NCI-H1417 treated with DMSO at 0.1 percent for 48 hours (cell line): Measurements from ENCODE around the gene C1orf167.

Experiments
- DNase-seq: peaks from one replicate; lab custom pipeline; 2025; lab: John Stamatoyannopoulos, UW

The C1orf167 gene

DNA sequence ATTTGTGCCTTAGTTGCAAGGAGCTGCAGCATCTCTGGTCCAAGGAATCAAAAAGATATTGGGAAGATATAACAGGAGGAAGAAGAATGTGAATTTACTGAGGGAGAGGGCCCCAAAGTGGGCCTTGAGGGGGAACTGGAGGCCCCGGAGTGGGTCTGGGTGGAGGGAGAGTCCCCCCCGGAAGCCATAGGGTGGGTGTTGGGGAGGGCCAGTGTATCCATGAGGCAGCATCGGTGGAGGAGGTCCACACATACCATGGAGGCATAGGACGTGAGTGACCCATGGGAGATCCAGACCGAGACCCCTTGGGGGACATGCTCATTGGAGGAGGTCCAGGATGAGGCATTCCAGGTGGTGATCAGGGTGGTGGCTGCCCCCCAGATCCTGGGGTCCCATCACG lies 708 bp upstream of the C1orf167 start:
- no peak for DNase-seq

DNA sequence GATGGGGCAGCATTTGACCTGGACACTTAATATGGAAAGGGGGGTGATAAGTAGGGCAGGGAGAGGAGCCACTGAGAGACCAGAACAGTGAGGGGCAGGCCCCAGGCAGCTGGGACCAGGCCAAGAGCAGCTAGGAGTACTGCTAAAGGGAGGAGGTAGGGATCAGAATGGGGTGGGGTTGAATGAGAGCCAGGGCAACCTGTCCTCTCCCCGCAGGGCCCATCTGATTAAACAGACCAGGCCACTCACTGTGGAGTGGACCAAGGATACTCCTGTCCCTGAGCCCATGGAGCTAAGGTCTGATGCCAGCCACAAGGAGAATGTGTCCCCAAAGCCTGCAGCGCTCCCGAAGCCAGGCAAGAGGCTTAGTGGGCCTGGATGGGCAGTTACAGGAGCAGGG lies 2.1 kb downstream of the C1orf167 start:
- no peak for DNase-seq

DNA sequence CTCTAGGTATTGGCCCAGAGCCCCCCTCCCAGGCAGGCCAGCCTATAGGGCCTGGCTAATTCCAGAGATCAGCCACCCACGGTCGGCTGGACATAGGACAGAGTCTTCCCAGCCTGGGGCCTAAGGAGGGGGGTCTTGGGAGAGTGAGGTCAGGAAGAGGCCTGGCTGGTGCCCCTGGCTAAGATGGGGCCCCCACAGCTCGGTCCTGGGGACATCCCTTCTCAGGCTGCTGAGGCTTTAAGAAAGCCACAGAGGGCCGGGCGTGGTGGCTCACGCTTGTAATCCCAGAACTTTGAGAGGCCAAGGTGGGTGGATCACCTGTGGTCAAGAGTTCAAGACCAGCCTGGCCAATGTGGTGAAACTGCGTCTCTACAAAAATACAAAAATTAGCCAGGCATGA lies 2.5 kb downstream of the C1orf167 start:
- no peak for DNase-seq

DNA sequence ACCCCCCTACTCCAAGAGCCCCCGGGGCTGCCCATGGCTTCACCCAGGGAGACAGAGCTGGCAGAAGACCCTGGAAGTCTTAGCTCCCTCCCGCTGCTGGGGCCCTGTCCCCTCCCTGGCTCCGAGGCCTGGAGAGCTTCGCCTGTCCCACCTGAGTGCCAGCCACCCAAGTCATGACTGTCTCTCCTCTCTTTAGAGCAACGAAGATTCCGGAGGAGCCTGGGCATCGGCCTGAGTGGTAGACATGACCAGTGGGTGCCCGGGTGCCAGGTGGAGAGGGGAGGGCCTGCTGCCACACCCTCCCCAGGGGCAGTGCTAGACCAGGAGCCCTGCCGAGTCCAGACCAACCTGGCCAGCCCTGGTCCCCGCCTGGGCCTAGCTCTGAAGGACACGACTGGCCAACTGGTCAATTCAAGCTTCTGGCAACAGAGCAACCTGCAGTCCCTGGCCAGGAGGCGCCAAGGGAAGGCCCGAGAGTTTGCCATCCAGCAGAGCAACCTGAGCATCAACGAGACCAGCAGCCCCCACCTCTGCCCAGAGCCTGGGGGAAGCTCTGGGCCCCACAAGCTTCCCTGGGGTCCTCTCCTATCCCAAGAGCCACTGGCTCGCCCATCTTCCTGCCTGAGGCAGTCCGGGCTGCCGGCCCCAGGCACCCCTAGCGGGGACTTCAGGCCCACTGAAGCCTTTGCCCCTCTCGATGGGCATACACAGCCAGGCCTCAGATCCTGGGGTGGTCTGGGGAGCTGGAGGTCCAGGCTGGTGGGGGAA lies 3.9 kb downstream of the C1orf167 start:
- no peak for DNase-seq

DNA sequence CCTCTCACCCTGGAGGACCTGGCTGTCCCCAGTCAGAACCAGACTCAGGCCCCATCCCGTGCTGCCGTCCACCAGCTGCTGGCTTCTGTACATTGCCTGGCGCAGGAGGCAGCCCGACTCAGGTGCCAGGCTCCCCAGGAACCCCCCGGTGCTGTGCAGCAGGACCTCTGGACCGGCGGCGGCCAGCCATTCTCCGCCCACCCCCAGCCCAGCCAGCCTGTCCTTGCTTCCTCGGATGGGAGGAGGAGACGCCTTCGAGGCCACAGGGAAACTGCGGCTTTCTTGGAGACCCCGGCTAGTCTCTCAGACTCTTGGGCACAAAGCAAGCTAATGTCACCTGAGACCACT lies 4.4 kb downstream of the C1orf167 start:
- no peak for DNase-seq

DNA sequence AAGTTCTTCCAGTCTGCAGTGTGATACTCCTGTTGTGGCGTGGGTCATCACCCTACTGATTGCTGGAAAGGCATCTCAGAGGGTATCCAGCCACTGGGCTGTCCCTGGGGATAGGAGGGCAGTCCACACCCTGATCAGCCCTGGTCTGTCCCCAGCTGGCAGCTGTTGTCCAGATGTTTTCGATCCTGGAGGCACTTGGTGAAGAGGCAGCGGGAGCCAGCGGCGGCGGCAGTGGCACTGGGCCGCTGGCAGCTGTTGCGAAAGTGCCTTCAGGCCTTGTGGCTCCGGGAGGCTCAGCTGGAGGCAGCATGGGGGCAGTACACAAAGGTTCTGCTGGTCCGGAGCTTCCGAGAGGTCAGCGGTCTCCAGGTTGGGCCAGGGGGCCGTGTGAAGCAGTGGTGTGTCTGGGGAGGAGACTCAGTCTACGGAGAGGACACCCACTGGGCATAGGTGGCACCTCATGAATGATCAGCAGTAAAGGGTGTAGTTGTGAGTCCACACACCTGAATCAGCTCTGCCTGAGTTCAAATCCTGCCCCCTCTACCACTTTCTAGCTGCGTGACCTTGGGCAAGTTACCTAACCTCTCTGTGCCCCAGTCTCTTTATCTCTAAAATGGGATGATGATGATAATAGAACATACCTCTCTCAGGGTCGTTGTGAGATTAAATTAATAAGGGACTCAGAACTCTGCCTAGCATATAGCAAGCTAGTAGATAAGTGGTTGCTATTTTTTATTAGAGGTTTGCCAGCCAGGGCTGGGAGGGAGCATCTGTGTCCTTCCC lies 6.1 kb downstream of the C1orf167 start:
- DNase-seq, result no peak

DNA sequence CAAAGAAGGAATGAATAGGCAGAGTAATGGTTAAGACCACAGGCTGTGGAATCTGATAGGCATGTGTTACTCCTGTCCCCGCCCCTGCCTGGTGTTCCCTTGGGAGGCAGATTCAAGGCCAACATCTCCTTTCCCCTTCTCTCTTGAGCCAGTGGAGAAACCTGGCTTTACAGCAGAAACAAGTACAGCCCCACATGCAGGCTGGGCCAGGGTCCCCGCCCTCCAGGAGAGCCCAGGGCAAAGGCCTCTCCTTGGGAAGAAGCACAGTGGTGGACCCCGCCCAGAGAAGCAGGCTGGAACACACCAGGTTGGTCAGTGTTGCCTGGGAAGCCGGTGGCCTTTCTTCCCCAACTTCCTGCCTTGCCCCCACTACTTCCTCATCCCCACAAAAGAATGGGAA lies 6.8 kb downstream of the C1orf167 start:
- DNase-seq, result no peak

DNA sequence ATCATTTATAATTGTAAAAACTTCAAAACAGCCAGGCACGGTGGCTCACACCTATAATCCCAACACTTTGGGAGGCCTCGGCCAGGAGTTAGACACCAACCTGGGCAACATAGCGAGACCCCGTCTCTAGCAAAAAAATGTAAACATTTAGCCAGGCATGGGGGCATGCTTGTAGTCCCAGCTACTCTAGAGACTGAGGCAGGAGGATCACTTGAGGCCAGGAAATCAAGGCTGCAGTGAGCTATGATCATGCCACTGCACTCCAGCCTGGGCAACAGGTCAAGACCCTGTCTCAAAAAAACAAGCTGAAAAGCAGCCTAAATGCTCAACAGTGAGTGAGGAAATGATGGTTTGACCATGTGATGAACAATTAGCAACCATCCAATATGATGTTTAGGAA lies 7.3 kb downstream of the C1orf167 start:
- DNase-seq, result no peak

DNA sequence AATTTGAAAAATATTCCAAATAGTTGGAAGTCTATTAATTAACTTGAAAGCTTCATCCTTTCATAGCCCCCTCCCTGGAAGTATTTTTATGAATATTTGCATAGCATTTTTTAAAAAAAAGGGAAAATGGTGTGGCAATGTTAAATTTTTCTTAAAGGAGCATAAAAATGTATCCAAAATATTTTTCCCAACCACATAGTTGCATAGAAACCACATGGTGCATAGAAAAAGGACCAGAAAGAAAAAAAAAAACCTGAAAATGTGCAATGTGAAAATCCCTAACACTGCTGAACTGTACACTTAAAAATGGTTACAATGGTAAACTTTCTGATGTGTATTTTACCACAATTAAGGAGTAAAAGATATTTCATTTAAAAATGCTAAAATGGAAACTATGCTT lies 8.0 kb downstream of the C1orf167 start:
- DNase-seq, result no peak

DNA sequence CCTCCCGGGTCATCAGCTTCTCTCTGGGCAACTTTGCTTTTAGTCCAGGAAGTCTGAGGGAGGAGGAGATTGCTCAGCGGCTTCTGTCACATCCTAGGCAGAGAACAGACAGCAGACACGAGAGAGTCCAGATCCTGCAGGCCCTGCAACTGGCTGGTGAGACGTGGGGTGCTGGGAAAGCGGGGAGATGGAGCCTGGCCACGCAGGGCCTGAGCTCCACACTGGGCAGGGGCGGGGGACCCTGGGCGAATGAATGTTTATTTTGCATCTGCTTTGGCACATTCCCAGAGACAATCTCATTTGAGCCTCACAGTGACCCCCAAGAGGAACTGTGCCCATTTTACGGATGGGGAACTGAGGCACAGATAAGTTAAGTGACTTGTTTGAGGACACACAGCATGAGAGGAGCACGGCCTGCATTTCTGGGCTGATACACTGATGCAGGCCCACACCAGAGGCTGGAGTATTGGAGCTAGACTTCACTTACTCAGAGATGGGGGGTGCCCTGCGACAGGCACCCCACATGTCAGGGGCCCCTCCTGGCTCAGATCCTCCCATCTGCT lies 9.6 kb downstream of the C1orf167 start:
- DNase-seq, result no peak

DNA sequence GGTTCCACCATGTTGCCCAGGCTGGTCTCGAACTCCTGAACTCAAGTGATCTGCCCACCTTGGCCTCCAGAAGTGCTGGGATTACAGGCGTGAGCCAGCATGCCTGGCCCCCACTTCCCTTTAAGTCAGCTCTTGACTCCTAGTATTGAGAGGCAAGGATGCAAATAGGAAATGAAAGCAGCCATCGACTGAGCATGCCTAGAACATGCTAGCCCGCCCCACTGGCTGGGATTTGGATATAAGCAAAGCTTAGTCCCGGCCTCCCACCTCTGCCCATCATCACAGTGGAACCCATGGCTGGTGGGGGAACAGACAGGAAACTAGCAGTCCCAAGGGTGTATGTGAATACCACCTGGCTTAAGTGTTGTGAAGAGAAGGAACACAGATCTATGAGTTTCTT lies 10.5 kb downstream of the C1orf167 start:
- no peak for DNase-seq

DNA sequence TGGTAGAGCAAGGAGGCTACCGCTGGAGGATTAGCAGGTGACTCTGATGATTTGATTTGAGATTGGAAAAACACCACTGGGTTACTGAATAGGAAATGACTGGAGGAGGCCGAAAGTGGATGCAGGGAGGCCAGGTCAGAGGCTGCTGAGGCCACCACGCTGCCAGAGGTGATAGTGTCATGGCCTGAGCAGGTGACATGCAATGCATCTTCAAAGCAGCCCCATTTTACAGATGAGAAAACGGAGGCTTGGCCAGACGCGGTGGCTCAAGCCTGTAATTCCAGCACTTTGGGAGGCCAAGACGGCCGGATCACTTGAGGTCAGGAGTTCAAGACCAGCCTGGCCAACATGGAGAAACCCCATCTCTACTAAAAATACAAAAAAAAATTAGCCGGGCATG lies 12.8 kb downstream of the C1orf167 start:
- DNase-seq, result no peak

DNA sequence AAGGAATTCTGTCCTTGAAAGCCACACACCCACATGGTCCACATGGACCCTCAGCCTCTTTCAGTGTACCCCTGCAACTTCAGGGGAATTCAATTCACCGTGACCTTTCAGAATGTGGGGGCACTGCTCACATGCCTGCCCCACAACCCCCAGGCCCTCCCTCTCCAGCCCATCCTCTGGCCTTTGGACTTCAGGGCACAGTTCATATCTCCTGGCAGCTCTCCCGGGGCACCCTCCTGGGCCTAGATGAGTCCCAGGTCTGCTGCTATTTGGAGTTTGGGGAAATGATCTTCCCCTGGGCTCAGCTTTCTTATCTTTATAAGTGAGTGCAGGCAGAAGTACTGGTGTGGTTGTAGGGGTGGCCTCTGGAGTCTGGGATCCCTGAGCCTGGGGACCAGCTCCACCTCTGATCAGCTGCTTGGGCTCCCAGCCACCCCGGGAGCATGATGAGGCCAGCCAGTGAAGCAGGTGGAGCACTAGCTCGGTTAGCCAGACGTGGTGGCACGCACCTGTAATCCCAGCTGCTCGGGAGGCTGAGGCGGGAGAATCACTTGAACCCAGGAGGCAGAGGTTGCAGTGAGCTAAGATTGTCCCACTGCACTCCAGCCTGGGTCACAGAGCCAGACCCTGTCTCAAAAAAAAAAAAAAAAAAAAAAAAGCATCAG lies 15.8 kb downstream of the C1orf167 start:
- no peak for DNase-seq

DNA sequence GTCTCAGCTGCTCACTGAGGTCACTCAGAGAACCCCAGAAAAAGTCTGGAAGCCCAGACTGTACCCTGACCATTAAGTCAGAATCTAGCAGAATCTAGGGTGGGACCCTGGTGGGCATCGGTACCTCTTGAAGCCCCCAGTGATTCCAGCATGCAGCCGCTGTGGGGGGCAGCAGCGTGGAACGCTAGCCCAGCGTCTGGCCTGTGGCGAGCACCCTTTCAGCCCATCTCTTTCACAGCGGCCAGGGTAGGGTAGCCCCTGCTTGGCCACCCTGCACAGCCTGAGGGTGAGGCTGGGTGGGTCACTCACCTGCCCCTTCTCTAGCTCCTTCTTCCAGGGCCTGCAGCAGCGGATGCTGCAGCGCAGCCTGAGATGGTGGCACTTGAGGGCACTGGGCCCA lies 16.3 kb downstream of the C1orf167 start:
- DNase-seq, result no peak

DNA sequence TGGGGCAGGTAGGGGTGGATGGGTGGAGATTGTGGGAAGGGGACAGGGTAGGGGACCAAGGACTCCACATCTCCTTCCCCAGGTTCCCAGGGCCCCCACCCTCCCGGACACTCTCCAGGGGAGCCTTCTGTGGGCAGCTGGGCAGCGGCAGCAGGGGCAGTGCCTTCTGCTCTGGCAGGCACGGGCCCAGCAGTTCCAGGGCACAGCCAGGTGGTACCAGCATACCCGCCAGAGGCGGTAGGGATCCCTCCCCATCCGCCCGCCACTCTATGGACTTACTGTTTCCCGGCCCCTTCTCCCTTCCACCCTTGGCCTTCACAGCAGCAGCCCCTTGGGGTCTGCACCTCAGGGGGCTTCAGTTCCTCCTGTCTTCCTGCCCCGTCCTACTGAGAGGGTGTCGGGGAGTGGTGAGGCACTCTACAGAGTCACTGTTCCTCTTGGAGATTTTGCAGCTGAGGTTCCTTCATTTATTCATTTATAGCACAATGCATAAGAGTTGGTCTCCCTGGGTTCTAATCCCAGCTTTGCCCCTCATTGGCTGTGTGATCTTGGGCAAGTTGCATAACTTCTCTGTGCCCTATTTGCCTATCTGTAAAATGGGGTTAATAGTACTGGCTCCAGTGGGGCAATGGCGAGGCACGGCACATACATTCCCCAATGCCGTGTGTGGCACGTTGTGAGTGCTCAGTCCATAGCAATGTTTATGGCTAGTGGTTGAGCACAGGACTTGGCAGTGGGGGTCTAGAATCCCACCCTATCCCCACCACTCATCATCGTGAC lies 17.0 kb downstream of the C1orf167 start:
- no peak for DNase-seq

DNA sequence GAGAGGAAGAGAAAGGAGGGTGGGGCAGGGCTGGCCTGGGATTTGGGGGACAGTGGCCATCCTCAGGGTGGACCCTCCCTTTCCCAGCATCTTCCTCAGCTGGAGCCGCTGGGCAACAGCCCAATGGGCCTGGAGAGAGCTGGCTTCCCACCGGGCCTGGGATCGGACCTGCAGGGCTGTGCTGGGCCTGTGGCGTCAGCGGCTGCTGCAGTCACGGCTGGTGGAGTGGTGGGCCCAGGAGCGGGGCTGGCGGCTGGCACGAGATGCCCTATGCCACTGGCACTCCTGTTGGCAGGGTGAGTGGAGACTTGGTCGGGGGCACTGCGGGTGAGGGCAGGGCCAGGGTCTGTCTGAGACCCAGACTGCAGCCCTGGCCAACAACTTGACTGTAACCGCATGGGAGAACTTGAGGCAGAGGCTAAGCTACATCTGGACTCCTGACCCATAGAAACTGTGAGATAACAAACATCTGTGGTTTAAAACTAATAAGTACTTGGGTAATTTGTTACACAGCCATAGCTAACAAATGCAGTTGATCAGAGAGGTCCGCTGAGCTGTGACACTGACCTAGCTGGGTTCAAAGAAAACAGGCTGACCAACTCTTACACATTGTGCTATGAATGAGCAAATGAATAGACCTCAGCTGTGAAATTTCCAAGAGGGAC lies 17.9 kb downstream of the C1orf167 start:
- no peak for DNase-seq

DNA sequence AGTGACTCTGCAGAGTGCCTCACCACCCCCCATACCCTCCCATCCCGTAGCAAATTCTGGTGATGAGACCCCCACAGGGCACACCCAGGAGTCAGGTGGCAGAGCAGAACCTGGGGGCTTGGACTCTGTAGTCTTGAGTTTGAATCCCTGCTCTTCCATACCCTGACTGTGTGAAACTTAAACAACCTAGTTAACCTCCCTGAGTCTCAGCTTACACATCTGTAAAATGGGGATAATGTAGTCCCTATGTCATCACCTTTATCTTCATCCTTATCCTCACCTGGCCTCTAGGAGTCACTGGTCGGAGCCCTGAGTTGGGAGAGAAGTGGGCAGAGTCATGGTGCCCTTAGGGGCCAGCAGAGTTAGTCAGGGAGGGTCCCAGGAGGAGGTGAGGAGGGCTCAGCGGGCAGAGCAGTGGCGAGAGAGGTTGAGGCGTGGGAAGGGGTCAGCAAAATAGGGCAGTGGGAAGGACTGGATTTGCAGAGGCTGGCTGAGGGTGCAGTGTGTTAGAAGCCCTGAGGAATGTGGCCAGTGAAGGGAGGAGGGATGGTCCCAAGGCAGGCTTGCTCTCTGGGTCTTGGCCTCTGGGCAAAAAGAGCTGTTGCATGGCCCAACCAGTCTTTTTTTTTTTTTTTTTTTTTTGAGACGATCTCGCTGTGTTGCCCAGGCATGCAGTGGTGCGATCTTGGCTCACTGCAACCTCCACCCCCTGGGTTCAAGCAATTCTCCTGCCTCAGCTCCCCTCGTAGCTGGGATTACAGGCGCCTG lies 18.6 kb downstream of the C1orf167 start:
- DNase-seq, result no peak

DNA sequence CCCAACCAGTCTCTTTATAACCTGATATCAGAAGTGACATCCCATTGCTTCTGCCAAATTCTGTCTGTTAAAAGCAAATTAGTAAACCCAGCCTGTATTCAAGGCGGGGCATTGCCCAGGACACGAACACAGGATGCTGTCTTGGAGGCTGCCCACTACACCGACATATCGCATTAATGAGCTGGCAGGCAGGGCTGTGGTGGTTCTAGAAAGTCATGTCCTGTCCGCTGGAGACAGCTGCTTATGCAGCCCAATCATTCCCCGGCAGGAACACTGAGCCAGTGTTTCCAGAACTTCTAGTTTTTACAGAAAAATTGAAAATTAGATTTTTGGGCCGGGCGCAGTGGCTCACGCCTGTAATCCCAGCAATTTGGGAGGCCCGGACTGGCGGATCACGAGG lies 19.3 kb downstream of the C1orf167 start:
- no peak for DNase-seq

DNA sequence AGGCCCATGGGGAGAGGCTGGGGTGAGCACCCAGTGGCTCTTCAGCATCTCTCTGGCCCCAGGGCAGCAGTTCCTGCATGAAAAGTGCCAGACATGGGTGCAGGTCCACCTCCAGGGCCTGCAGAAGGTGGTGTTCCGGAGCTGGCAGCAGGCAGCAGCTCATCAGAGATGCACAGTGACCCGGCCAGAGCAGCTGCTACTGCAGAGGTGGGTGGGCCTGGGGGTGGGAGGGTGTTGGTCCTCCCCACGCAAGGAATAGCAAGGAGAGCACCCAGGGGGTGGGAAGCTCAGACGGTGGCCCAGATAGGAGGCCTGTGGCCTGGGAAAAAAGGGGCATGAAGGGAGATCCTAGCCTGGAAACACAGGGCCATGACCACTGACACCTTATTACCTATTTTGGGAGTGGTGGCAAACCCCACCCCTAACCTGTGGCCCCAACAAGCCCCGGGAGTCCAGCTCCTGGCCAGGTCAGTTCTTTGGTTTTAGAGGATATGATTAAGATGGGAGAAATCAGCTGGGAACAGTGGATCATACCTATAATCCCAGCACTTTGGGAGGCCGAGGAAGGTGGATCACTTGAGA lies 20.2 kb downstream of the C1orf167 start:
- DNase-seq, result no peak

DNA sequence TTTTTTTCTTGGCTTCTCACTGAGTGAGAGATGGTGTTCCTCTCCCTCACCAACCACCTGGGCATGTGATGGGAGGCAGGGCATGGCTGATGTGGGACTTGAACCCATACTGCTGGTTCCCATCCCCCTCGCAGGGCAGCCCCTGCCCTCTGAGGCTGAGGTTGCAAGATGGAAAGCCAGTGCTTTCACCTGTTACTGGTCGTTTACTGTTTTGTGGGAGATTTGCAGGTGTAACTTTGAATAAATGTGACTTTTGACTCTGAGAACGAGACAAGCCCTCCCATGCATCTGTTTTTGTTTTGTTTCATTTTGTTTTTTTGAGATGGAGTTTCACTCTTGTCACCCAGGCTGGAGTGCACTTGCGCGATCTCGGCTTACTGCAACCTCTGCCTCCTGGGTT lies 21.6 kb downstream of the C1orf167 start:
- DNase-seq, result no peak
